Measurements from ENCODE around the gene PRRT3.

DNA sequence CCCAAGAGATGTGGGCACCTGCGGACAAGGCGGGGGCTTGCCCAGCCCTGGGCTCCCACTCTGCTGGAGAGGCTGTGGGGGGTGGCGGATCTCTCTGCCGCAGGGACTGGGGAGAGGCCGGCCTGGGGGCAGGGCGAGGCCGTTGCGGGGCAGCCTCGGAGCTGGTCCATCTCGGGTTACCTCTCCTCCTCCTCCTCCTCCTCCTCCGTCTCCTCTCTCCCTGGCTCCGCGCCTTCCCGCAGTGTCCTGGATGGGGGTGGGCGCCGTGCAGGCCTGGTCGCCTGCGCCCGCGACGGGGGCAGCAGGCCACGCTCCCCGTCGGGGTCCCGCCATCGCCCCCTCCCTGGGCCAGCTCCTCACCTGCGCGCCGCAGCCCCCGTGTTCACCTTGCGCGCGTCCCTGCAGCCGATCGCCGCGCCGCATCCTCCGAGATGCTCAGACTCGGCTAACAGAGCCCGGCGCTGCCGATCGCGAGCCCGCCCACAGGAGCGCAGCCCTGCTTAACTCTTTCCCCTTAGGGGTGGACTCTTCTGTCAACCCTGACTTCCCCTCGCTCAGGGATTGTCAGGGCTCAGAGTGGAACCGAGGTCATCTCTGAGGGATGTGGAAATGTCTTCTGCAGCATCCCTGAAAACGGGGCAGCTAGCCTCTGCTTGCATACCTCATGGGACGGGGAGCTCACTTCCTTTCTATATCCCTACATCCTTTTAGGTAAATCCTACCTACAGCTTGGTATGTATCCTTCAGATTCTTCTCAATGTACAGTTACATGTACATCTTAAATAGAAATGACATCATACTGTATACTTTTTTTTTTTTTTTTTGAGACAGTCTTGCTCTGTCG is at the start of gene PRRT3:
- TF ChIP-seq EP300 (IDR thresholded peaks at IDR 0.05) = no peak
- TF ChIP-seq POLR2A (IDR thresholded peaks at IDR 0.05) = peak in 1 of 4 donors; percentile 19

Data from upper lobe of left lung (tissue), 4 donors.